Panc1 (cell line): ENCODE data around the gene PPFIA1. TPM values are rescaled to one million over a fixed set of nuclear protein-coding genes. Genes with fewer than 3 reads are reported as not detected.

Experiments used
- ATAC-seq: fragments of 200-7000 bp; cut with Tn5 transposase; 2 replicates; pipeline ENCODE4 v1.9.1; 2020; ENCODE audit warnings: mild to moderate bottlenecking, moderate library complexity
- BruUV-seq: library from RNA; stranded (reverse); fragments of 400-500 nt; replicated peaks from 2 replicates; lab custom pipeline; 2021; lab: Mats Ljungman, UMichigan
- CTCF ChIA-PET: fragments of 300-600 bp; sonication (Branson Sonifier 250); formaldehyde crosslinking; loops from one replicate; lab custom pipeline; 2022; ENCODE audit warnings: antibody characterized with exemption; lab: Charles Lee
- POLR2A ChIA-PET: fragments of 300-600 bp; sonication (Branson Sonifier 250); formaldehyde crosslinking; loops from one replicate; lab custom pipeline; 2022; ENCODE audit warnings: antibody characterized with exemption; lab: Charles Lee
- DNase-seq: peaks from one replicate; pipeline ENCODE4 v3.0.0-alpha.2; 2010; ENCODE audit warnings: low read depth, low spot score
- H3K27ac ChIP-seq: 2 replicates; pipeline ENCODE4 v1.5.1; 2011; ENCODE audit warnings: mild to moderate bottlenecking, low read length, inconsistent platforms
- H3K27me3 ChIP-seq: fragments of 200-500 bp; sonication (Bioruptor generic); 2 replicates; pipeline ENCODE4 v1.6.0; 2014; ENCODE audit warnings: low read length, inconsistent platforms; ENCODE audit not compliant: control insufficient read depth, insufficient read depth
- H3K36me3 ChIP-seq: fragments of 200-500 bp; sonication (Bioruptor generic); 2 replicates; pipeline ENCODE4 v1.5.1; 2014; ENCODE audit warnings: inconsistent platforms, mild to moderate bottlenecking, low read length, moderate library complexity; ENCODE audit not compliant: control insufficient read depth, insufficient read depth
- H3K4me1 ChIP-seq: 2 replicates; pipeline ENCODE4 v1.5.1; 2011; ENCODE audit warnings: inconsistent platforms, mild to moderate bottlenecking, low read length, moderate library complexity; ENCODE audit not compliant: control insufficient read depth, insufficient read depth
- H3K4me3 ChIP-seq, 2 experiments: 2 replicates each; pipeline ENCODE4 v1.5.1; 2011 to 2012; ENCODE audit warnings: low read depth in 2 of 2, low read length in 2 of 2, mild to moderate bottlenecking in 2 of 2, inconsistent platforms in 1 of 2, moderate library complexity in 1 of 2
- H3K9me3 ChIP-seq: fragments of 200-500 bp; sonication (Bioruptor generic); 2 replicates; pipeline ENCODE4 v1.5.1; 2014; ENCODE audit warnings: low read depth, mild to moderate bottlenecking, inconsistent platforms, low read length, moderate library complexity; ENCODE audit not compliant: control insufficient read depth, insufficient read depth
- POLR2AphosphoS5 ChIP-seq: IDR thresholded peaks from 2 replicates; pipeline ENCODE4 v1.6.1; 2012; ENCODE audit warnings: mild to moderate bottlenecking, low read depth, low read length, moderate library complexity
- SIN3A ChIP-seq: IDR thresholded peaks from 2 replicates; pipeline ENCODE4 v1.6.1; 2012; ENCODE audit warnings: low read depth, mild to moderate bottlenecking, low read length, moderate library complexity, borderline replicate concordance; ENCODE audit not compliant: insufficient read depth
- TCF7L2 ChIP-seq: IDR thresholded peaks from 2 replicates; pipeline ENCODE4 v1.6.1; 2011; ENCODE audit warnings: mild to moderate bottlenecking, low read depth, low read length, inconsistent platforms
- in situ Hi-C: cut with HindIII; loops from 2 replicates; pipeline ENCODE4 v1.10.0; 2016; ENCODE audit warnings: low sequenced_read_pairs, low pct_unique_long_range_greater_than_20kb
- intact Hi-C: fragments of 100-400 bp; cut with micrococcal nuclease; formaldehyde crosslinking; loops from one replicate; pipeline ENCODE4 v1.10.0; 2022; ENCODE audit not compliant: unreplicated experiment
- total RNA-seq: library from RNA; stranded (reverse); gene quantifications from one replicate; pipeline ENCODE4 v1.2.1, GENCODE V29; 2021; ENCODE audit not compliant: unreplicated experiment
- TF ChIP-seq, protein P1 (sequence below), 2 experiments: IDR thresholded peaks; 2 replicates each; pipeline ENCODE4 v1.6.1; 2011 to 2012; ENCODE audit warnings: low read depth in 2 of 2, control low read depth in 1 of 2, low read length in 1 of 2, mild to moderate bottlenecking in 1 of 2, moderate library complexity in 1 of 2; ENCODE audit not compliant: insufficient read depth in 1 of 2
- TF ChIP-seq, protein P2 (sequence below): fragments of 450-650 bp; IDR thresholded peaks from 2 replicates; pipeline ENCODE4 v1.5.1; 2017; ENCODE audit warnings: mild to moderate bottlenecking

PPFIA1 gene
- total RNA-seq, 1 experiment from 2014 or later = 101 TPM

DNA sequence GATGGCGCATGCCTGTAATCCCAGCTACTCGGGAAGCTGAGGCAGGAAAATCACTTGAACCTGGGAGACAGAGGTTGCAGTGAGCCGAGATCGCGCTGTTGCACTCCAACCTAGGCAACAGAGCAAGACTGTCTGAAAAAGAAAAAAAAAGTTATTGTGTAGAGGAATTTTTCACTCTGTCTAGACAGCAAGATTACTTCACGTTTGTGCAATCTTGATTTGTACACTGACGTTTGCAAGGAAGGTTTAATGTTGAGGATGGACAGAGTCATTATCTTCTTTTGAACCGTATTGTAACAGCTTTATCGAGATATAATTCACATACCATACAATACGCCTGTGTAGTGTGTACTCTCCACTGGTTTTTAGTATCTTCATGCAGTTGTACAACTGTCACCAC lies 131.5 kb downstream of the PPFIA1 start:
- intact Hi-C loops = no loop called here
- ChIA-PET POLR2A (no interaction called here), CTCF (no interaction called here)
- Histone ChIP-seq H3K9me3 (no peaks in the 10 kb centered on the region), H3K27me3 (no peaks in the 10 kb centered on the region), H3K4me3 (no peak overlapping the region), H3K4me1 (peaks cover 19% of the 10 kb centered on the region), H3K27ac (no peak overlapping the region), H3K36me3 (peaks cover 14% of the 10 kb centered on the region)
- DNase-seq = no peak
- TF ChIP-seq, protein P1, sequence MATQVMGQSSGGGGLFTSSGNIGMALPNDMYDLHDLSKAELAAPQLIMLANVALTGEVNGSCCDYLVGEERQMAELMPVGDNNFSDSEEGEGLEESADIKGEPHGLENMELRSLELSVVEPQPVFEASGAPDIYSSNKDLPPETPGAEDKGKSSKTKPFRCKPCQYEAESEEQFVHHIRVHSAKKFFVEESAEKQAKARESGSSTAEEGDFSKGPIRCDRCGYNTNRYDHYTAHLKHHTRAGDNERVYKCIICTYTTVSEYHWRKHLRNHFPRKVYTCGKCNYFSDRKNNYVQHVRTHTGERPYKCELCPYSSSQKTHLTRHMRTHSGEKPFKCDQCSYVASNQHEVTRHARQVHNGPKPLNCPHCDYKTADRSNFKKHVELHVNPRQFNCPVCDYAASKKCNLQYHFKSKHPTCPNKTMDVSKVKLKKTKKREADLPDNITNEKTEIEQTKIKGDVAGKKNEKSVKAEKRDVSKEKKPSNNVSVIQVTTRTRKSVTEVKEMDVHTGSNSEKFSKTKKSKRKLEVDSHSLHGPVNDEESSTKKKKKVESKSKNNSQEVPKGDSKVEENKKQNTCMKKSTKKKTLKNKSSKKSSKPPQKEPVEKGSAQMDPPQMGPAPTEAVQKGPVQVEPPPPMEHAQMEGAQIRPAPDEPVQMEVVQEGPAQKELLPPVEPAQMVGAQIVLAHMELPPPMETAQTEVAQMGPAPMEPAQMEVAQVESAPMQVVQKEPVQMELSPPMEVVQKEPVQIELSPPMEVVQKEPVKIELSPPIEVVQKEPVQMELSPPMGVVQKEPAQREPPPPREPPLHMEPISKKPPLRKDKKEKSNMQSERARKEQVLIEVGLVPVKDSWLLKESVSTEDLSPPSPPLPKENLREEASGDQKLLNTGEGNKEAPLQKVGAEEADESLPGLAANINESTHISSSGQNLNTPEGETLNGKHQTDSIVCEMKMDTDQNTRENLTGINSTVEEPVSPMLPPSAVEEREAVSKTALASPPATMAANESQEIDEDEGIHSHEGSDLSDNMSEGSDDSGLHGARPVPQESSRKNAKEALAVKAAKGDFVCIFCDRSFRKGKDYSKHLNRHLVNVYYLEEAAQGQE (IDR thresholded peaks at IDR 0.05; ENCODE audit: insufficient read depth in 1 of 2, low read depth in 2 of 2, low read length in 1 of 2) = no peak
- TF ChIP-seq POLR2AphosphoS5 = 0 out of 2 replicates have a peak, but pooled peaks have one; percentile 6
- in situ Hi-C loops = no loop called here
- no peak for ATAC-seq
- BruUV-seq = TSS peak; percentile 40

DNA sequence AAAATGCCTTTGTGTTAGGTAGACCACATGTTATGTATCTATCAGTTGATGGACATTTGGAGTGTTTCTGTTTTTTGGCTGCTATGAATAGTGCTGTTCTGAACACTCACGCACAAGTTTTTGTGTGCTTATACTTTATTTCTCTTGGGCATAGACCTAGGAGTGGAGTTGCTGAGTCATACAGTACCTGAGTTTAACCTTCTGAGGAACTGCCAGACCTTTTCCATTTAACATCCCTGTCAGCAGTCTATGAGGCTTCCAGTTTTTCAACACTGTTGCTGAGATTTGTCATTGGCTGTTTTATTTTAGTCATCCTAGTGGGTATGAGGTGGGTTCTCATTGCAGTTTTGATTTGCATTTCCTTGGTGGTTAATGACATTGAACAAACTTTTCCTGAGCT lies 132.2 kb downstream of the PPFIA1 start:
- Histone ChIP-seq H3K36me3 (peaks cover 19% of the 10 kb centered on the region), H3K4me1 (peaks cover 17% of the 10 kb centered on the region), H3K9me3 (no peaks in the 10 kb centered on the region), H3K27me3 (no peaks in the 10 kb centered on the region), H3K4me3 (no peak overlapping the region), H3K27ac (no peak overlapping the region)
- DNase-seq (no peak), ATAC-seq (no peak)
- no TSS peak for BruUV-seq
- intact Hi-C loops (no loop called here), in situ Hi-C loops (no loop called here)
- TF ChIP-seq, protein P1 (IDR thresholded peaks at IDR 0.05; ENCODE audit: insufficient read depth in 1 of 2, low read depth in 2 of 2, low read length in 1 of 2) = no peak
- TF ChIP-seq POLR2AphosphoS5 (no peak), SIN3A (no peak), TCF7L2 (no peak)
- TF ChIP-seq, protein P2, sequence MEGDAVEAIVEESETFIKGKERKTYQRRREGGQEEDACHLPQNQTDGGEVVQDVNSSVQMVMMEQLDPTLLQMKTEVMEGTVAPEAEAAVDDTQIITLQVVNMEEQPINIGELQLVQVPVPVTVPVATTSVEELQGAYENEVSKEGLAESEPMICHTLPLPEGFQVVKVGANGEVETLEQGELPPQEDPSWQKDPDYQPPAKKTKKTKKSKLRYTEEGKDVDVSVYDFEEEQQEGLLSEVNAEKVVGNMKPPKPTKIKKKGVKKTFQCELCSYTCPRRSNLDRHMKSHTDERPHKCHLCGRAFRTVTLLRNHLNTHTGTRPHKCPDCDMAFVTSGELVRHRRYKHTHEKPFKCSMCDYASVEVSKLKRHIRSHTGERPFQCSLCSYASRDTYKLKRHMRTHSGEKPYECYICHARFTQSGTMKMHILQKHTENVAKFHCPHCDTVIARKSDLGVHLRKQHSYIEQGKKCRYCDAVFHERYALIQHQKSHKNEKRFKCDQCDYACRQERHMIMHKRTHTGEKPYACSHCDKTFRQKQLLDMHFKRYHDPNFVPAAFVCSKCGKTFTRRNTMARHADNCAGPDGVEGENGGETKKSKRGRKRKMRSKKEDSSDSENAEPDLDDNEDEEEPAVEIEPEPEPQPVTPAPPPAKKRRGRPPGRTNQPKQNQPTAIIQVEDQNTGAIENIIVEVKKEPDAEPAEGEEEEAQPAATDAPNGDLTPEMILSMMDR = no peak
- ChIA-PET POLR2A (no interaction called here), CTCF (no interaction called here)
